ENCODE measurements around the gene NUDT16. TPM values are rescaled to one million over a fixed set of nuclear protein-coding genes. Genes with fewer than 3 reads are reported as not detected.

The NUDT16 gene
- total RNA-seq, 2 experiments from 2014 or later = 4.7 to 5.7 TPM

DNA sequence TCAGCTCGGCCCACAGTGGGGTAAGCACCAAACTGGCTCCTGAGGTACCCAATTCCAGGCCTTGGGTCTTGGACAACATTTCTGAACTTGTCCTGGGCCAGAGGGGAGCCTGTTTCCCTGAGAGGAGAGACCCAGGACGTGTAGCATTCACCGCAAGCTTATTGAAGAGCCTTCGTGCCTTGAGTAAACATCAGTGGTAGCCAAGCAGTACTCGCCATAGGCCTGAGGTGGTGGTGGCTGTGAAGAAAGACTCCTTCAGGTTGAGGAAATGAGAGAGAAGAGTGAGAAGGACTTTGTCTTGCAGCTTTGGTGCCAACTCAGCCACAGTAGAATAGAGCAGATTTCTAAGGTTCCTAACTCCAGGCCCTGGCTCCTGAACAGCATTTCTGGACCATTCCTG, 50.2 kb downstream of the NUDT16 start:
- Histone ChIP-seq H3K9me3 (ENCODE audit: control insufficient read depth in 1 of 2, insufficient read depth in 1 of 2, low read length in 2 of 2) (no peaks in the 10 kb centered on the region), H3K27ac (ENCODE audit: low read depth in 1 of 2, low read length in 2 of 2) (no peak overlapping the region), H3K27me3 (ENCODE audit: control insufficient read depth in 1 of 2, insufficient read depth in 2 of 2, low read length in 2 of 2) (no peaks in the 10 kb centered on the region), H3K4me1 (ENCODE audit: insufficient read depth, low read length) (no peaks in the 10 kb centered on the region), H3K4me3 (ENCODE audit: low read length) (no peak overlapping the region), H3K36me3 (ENCODE audit: insufficient read depth, low read length) (no peaks in the 10 kb centered on the region)
- ChIA-PET CTCF (no interaction called here), POLR2A (no interaction called here)
- no peaks in the 10 kb centered on the region for H3K36me3 Mint-ChIP-seq (ENCODE audit: low read depth)
- no peak for DNase-seq
- ATAC-seq (ENCODE audit: poor library complexity) = no peak
- no peak overlapping the region for H3K4me3 Mint-ChIP-seq
- H3K27me3 Mint-ChIP-seq = no peaks in the 10 kb centered on the region
- intact Hi-C loops (cut with DNase I, micrococcal nuclease) = no loop called here
- TF ChIP-seq, protein P1, sequence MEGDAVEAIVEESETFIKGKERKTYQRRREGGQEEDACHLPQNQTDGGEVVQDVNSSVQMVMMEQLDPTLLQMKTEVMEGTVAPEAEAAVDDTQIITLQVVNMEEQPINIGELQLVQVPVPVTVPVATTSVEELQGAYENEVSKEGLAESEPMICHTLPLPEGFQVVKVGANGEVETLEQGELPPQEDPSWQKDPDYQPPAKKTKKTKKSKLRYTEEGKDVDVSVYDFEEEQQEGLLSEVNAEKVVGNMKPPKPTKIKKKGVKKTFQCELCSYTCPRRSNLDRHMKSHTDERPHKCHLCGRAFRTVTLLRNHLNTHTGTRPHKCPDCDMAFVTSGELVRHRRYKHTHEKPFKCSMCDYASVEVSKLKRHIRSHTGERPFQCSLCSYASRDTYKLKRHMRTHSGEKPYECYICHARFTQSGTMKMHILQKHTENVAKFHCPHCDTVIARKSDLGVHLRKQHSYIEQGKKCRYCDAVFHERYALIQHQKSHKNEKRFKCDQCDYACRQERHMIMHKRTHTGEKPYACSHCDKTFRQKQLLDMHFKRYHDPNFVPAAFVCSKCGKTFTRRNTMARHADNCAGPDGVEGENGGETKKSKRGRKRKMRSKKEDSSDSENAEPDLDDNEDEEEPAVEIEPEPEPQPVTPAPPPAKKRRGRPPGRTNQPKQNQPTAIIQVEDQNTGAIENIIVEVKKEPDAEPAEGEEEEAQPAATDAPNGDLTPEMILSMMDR (IDR thresholded peaks at IDR 0.05) = no peak
- H3K27ac Mint-ChIP-seq = no peak overlapping the region
- no peaks in the 10 kb centered on the region for H3K4me1 Mint-ChIP-seq (ENCODE audit: low read depth)
- no peaks in the 10 kb centered on the region for H3K9me3 Mint-ChIP-seq

- intact Hi-C loops (cut with DNase I, micrococcal nuclease) = no loop called here
- POLR2A ChIA-PET = no interaction called here
- H3K4me3 Mint-ChIP-seq = no peak overlapping the region
- CTCF ChIA-PET = no interaction called here
- DNase-seq (no peak), ATAC-seq (ENCODE audit: poor library complexity) (no peak)
- no peaks in the 10 kb centered on the region for H3K4me1 ChIP-seq (ENCODE audit: insufficient read depth, low read length)
- TF ChIP-seq, protein P1 (IDR thresholded peaks at IDR 0.05) = no peak
- no peaks in the 10 kb centered on the region for H3K27me3 Mint-ChIP-seq
- H3K27me3 ChIP-seq (ENCODE audit: control insufficient read depth in 1 of 2, insufficient read depth in 2 of 2, low read length in 2 of 2) = no peaks in the 10 kb centered on the region
- H3K36me3 Mint-ChIP-seq (ENCODE audit: low read depth) = no peaks in the 10 kb centered on the region
- H3K27ac ChIP-seq (ENCODE audit: low read depth in 1 of 2, low read length in 2 of 2) = no peak overlapping the region
- H3K36me3 ChIP-seq (ENCODE audit: insufficient read depth, low read length) = no peaks in the 10 kb centered on the region
- no peak overlapping the region for H3K27ac Mint-ChIP-seq
- H3K9me3 ChIP-seq (ENCODE audit: control insufficient read depth in 1 of 2, insufficient read depth in 1 of 2, low read length in 2 of 2) = no peaks in the 10 kb centered on the region
- H3K9me3 Mint-ChIP-seq = no peaks in the 10 kb centered on the region
- no peaks in the 10 kb centered on the region for H3K4me1 Mint-ChIP-seq (ENCODE audit: low read depth)
- H3K4me3 ChIP-seq (ENCODE audit: low read length) = no peak overlapping the region
Measured at GRCh38 chr3:131432441-131432840, 50.9 kb downstream of the NUDT16 start.

- intact Hi-C loops (cut with DNase I, micrococcal nuclease) = no loop called here
- H3K9me3 Mint-ChIP-seq = no peaks in the 10 kb centered on the region
- Histone ChIP-seq H3K4me1 (ENCODE audit: insufficient read depth, low read length) (no peaks in the 10 kb centered on the region), H3K36me3 (ENCODE audit: insufficient read depth, low read length) (no peaks in the 10 kb centered on the region), H3K4me3 (ENCODE audit: low read length) (no peak overlapping the region), H3K27ac (ENCODE audit: low read depth in 1 of 2, low read length in 2 of 2) (no peak overlapping the region), H3K27me3 (ENCODE audit: control insufficient read depth in 1 of 2, insufficient read depth in 2 of 2, low read length in 2 of 2) (no peaks in the 10 kb centered on the region), H3K9me3 (ENCODE audit: control insufficient read depth in 1 of 2, insufficient read depth in 1 of 2, low read length in 2 of 2) (no peaks in the 10 kb centered on the region)
- H3K4me1 Mint-ChIP-seq (ENCODE audit: low read depth) = no peaks in the 10 kb centered on the region
- H3K27ac Mint-ChIP-seq = no peak overlapping the region
- no peaks in the 10 kb centered on the region for H3K36me3 Mint-ChIP-seq (ENCODE audit: low read depth)
- TF ChIP-seq, protein P1 (IDR thresholded peaks at IDR 0.05) = no peak
- no peak overlapping the region for H3K4me3 Mint-ChIP-seq
- ATAC-seq (ENCODE audit: poor library complexity) = no peak
- DNase-seq = no peak
- CTCF ChIA-PET = no interaction called here
- H3K27me3 Mint-ChIP-seq = no peaks in the 10 kb centered on the region
- POLR2A ChIA-PET = no interaction called here
Measured at GRCh38 chr3:131435000-131435399, 53.4 kb downstream of the NUDT16 start.

Other genes starting within 250 kb of the NUDT16 start
- gene MRPL3, start 121.2 kb downstream of the NUDT16 start, total RNA-seq = 10 to 100 TPM; 36.0 to 37.6 TPM